HEK293 (cell line): ENCODE results near the gene STRN3.

ENCODE experiments used
- CTCF ChIA-PET: fragments of 350-600 bp; formaldehyde crosslinking; extraction: SDS; loops from one replicate; lab custom pipeline; 2021; ENCODE audit warnings: antibody characterized with exemption; lab: Yijun Ruan, JAX
- POLR2A ChIA-PET: fragments of 300-600 bp; formaldehyde crosslinking; extraction: SDS; loops from one replicate; lab custom pipeline; 2020; ENCODE audit warnings: antibody characterized with exemption, inconsistent platforms; lab: Yijun Ruan, JAX
- H3K27ac ChIP-seq: fragments of 200-500 bp; sonication (Bioruptor generic); 2 replicates; pipeline ENCODE4 v1.5.1; 2014; ENCODE audit warnings: low read depth, low read length, control low read depth, inconsistent platforms; ENCODE audit errors: extremely low read depth
- H3K36me3 ChIP-seq, 2 experiments: fragments of 200-500 bp in 1 of 2; sonication (Bioruptor generic) in 1 of 2; 1 replicate in 1 of 2; 2 replicates in 1 of 2; pipeline ENCODE4 v1.5.1; 2014 to 2017; ENCODE audit warnings: inconsistent platforms in 2 of 2, low read length in 2 of 2; ENCODE audit not compliant: control insufficient read depth in 2 of 2, insufficient read depth in 1 of 2
- H3K4me1 ChIP-seq: fragments of 200-500 bp; sonication (Bioruptor generic); 2 replicates; pipeline ENCODE4 v1.5.1; 2014; ENCODE audit warnings: mild to moderate bottlenecking, low read length, inconsistent platforms; ENCODE audit not compliant: control insufficient read depth, insufficient read depth
- H3K4me3 ChIP-seq: 2 replicates; pipeline ENCODE4 v1.5.1; 2011; ENCODE audit warnings: low read depth, mild to moderate bottlenecking, control low read depth, low read length, moderate library complexity
- H3K9me3 ChIP-seq: fragments of 200-500 bp; sonication (Bioruptor generic); 2 replicates; pipeline ENCODE4 v1.5.1; 2014; ENCODE audit warnings: low read depth, low read length, inconsistent platforms; ENCODE audit not compliant: control insufficient read depth, insufficient read depth
- CTCF ChIP-seq: fragments of 450-650 bp; formaldehyde crosslinking; IDR thresholded peaks from 2 replicates; pipeline ENCODE4 v1.5.1; 2016; ENCODE audit warnings: missing biosample characterization, missing genetic modification characterization
- GFI1B ChIP-seq: fragments of 450-650 bp; formaldehyde crosslinking; IDR thresholded peaks from 2 replicates; pipeline ENCODE4 v1.5.1; 2016; ENCODE audit warnings: missing biosample characterization, missing genetic modification characterization
- GLIS1 ChIP-seq: fragments of 450-650 bp; formaldehyde crosslinking; IDR thresholded peaks from 2 replicates; pipeline ENCODE4 v1.5.1; 2016; ENCODE audit warnings: missing biosample characterization, missing genetic modification characterization
- PRDM4 ChIP-seq: fragments of 450-650 bp; formaldehyde crosslinking; IDR thresholded peaks from 2 replicates; pipeline ENCODE4 v1.5.1; 2017; ENCODE audit warnings: missing biosample characterization, missing genetic modification characterization
- REPIN1 ChIP-seq: fragments of 450-650 bp; formaldehyde crosslinking; IDR thresholded peaks from 2 replicates; pipeline ENCODE4 v1.5.1; 2017; ENCODE audit warnings: missing biosample characterization, missing genetic modification characterization, low read depth
- YY1 ChIP-seq: fragments of 450-650 bp; formaldehyde crosslinking; IDR thresholded peaks from 2 replicates; pipeline ENCODE4 v1.5.1; 2018; ENCODE audit warnings: missing biosample characterization, missing genetic modification characterization
- ZBTB1 ChIP-seq: fragments of 450-650 bp; formaldehyde crosslinking; IDR thresholded peaks from 2 replicates; pipeline ENCODE4 v1.5.1; 2016; ENCODE audit warnings: missing biosample characterization, missing genetic modification characterization
- ZBTB17 ChIP-seq: fragments of 450-650 bp; formaldehyde crosslinking; IDR thresholded peaks from 2 replicates; pipeline ENCODE4 v1.5.1; 2016; ENCODE audit warnings: missing biosample characterization, missing genetic modification characterization
- ZBTB21 ChIP-seq: fragments of 450-650 bp; formaldehyde crosslinking; IDR thresholded peaks from 2 replicates; pipeline ENCODE4 v1.5.1; 2017; ENCODE audit warnings: missing biosample characterization, missing genetic modification characterization
- ZNF18 ChIP-seq: fragments of 450-650 bp; formaldehyde crosslinking; IDR thresholded peaks from 2 replicates; pipeline ENCODE4 v1.5.1; 2016; ENCODE audit warnings: missing biosample characterization, missing genetic modification characterization
- ZNF24 ChIP-seq: fragments of 450-650 bp; formaldehyde crosslinking; IDR thresholded peaks from 2 replicates; pipeline ENCODE4 v1.5.1; 2016; ENCODE audit warnings: missing biosample characterization, missing genetic modification characterization
- ZNF266 ChIP-seq: fragments of 450-650 bp; formaldehyde crosslinking; IDR thresholded peaks from 2 replicates; pipeline ENCODE4 v1.5.1; 2016; ENCODE audit warnings: missing biosample characterization, missing genetic modification characterization, low read depth
- ZNF274 ChIP-seq, 2 experiments: fragments of 200-500 bp in 1 of 2; fragments of 450-650 bp in 1 of 2; sonication (Bioruptor generic) in 1 of 2; formaldehyde crosslinking in 1 of 2; IDR thresholded peaks; 2 replicates each; pipeline versions ENCODE4 v1.5.1 to v1.6.1; 2014 to 2016; ENCODE audit warnings: borderline replicate concordance in 1 of 2, inconsistent platforms in 1 of 2, low read length in 1 of 2, missing biosample characterization in 1 of 2, missing genetic modification characterization in 1 of 2
- ZNF350 ChIP-seq: fragments of 450-650 bp; formaldehyde crosslinking; IDR thresholded peaks from 2 replicates; pipeline ENCODE4 v1.5.0; 2017; ENCODE audit warnings: missing biosample characterization, mild to moderate bottlenecking, missing genetic modification characterization
- ZNF354C ChIP-seq: fragments of 450-650 bp; formaldehyde crosslinking; IDR thresholded peaks from 2 replicates; pipeline ENCODE4 v1.5.1; 2016; ENCODE audit warnings: missing biosample characterization, missing genetic modification characterization, low read depth, borderline replicate concordance
- ZNF366 ChIP-seq: fragments of 450-650 bp; formaldehyde crosslinking; conservative IDR thresholded peaks from 2 replicates; pipeline ENCODE4 v1.5.1; 2016; ENCODE audit warnings: missing biosample characterization, missing genetic modification characterization
- ZNF404 ChIP-seq: fragments of 450-650 bp; formaldehyde crosslinking; IDR thresholded peaks from 2 replicates; pipeline ENCODE4 v1.5.1; 2017; ENCODE audit warnings: missing biosample characterization, missing genetic modification characterization
- ZNF501 ChIP-seq: fragments of 450-650 bp; formaldehyde crosslinking; IDR thresholded peaks from 2 replicates; pipeline ENCODE4 v1.5.1; 2016; ENCODE audit warnings: missing biosample characterization, missing genetic modification characterization
- ZNF529 ChIP-seq: fragments of 450-650 bp; formaldehyde crosslinking; IDR thresholded peaks from 2 replicates; pipeline ENCODE4 v1.5.1; 2017; ENCODE audit warnings: missing genetic modification characterization, missing biosample characterization; ENCODE audit not compliant: insufficient replicate concordance
- ZNF544 ChIP-seq: fragments of 450-650 bp; formaldehyde crosslinking; IDR thresholded peaks from 2 replicates; pipeline ENCODE4 v1.5.0; 2017; ENCODE audit warnings: missing biosample characterization, missing genetic modification characterization
- ZNF585B ChIP-seq: fragments of 450-650 bp; formaldehyde crosslinking; IDR thresholded peaks from 2 replicates; pipeline ENCODE4 v1.5.1; 2016; ENCODE audit warnings: missing biosample characterization, missing genetic modification characterization
- ZNF623 ChIP-seq: fragments of 450-650 bp; formaldehyde crosslinking; IDR thresholded peaks from 2 replicates; pipeline ENCODE4 v1.5.1; 2016; ENCODE audit warnings: missing biosample characterization, missing genetic modification characterization
- ZNF692 ChIP-seq: fragments of 450-650 bp; formaldehyde crosslinking; IDR thresholded peaks from 2 replicates; pipeline ENCODE4 v1.5.1; 2016; ENCODE audit warnings: missing biosample characterization, missing genetic modification characterization
- ZNF776 ChIP-seq: fragments of 450-650 bp; formaldehyde crosslinking; IDR thresholded peaks from 2 replicates; pipeline ENCODE4 v1.5.0; 2017; ENCODE audit warnings: missing biosample characterization, missing genetic modification characterization, borderline replicate concordance

The STRN3 gene

GRCh38 chr14:30861200-30861599 is 165.0 kb downstream of the STRN3 start:
- no peak for TF ChIP-seq ZBTB17 (tag by site-specific recombination)
- TF ChIP-seq ZNF274 (IDR thresholded peaks at IDR 0.05; ENCODE audit: low read length), result no peak
- peak; percentile 41; the same call in 1 of the 2 replicates for TF ChIP-seq ZNF274 (tag by site-specific recombination; IDR thresholded peaks at IDR 0.05; ENCODE audit: borderline replicate concordance)
- H3K36me3 ChIP-seq, result no peaks in the 10 kb centered on the region
- CTCF ChIA-PET, result interaction anchor here (0.6 kb wide), 1 partner anchor 27 kb away, joined by 6 read pairs; no protein-coding TSS in a partner anchor
- no peaks in the 10 kb centered on the region for H3K4me1 ChIP-seq
- no peak overlapping the region for H3K27ac ChIP-seq
- H3K9me3 ChIP-seq, result no peaks in the 10 kb centered on the region
- POLR2A ChIA-PET, result no interaction called here
- H3K4me3 ChIP-seq, result no peak overlapping the region

- CTCF ChIA-PET, result no interaction called here
Observed at GRCh38 chr14:30855345-30856037, 170.7 kb downstream of the STRN3 start.

GRCh38 chr14:30854492-30854891 is 171.7 kb downstream of the STRN3 start:
- ChIA-PET CTCF (no interaction called here), POLR2A (interaction anchor here (0.5 to 0.7 kb wide), 2 partner anchors 19 to 605 kb away, joined by 3 to 4 read pairs; no protein-coding TSS in a partner anchor)
- Histone ChIP-seq H3K9me3 (no peaks in the 10 kb centered on the region), H3K4me1 (no peaks in the 10 kb centered on the region), H3K27ac (no peak overlapping the region), H3K36me3 (no peaks in the 10 kb centered on the region), H3K4me3 (no peak overlapping the region)
- TF ChIP-seq ZNF776 (tag by site-specific recombination) (no peak), CTCF (no peak), ZBTB1 (no peak), ZNF544 (no peak), GLIS1 (no peak), PRDM4 (tag by site-specific recombination) (no peak)

More at GRCh38 chr14:30855345-30856037, 170.7 kb downstream of the STRN3 start:
- no peak overlapping the region for H3K4me3 ChIP-seq
- H3K27ac ChIP-seq, result no peak overlapping the region
- POLR2A ChIA-PET, result no interaction called here
- no peaks in the 10 kb centered on the region for H3K9me3 ChIP-seq
- H3K4me1 ChIP-seq, result no peaks in the 10 kb centered on the region
- no peaks in the 10 kb centered on the region for H3K36me3 ChIP-seq
- TF ChIP-seq YY1 (tag by site-specific recombination) (no peak), ZNF529 (tag by site-specific recombination) (no peak), ZNF692 (tag by site-specific recombination) (no peak), ZNF501 (tag by site-specific recombination) (no peak), ZNF623 (tag by site-specific recombination) (no peak), REPIN1 (tag by site-specific recombination) (no peak), GFI1B (tag by site-specific recombination) (no peak), ZNF18 (tag by site-specific recombination) (no peak), ZNF366 (tag by site-specific recombination) (no peak), ZBTB1 (no peak), ZNF585B (no peak), ZNF404 (tag by site-specific recombination) (no peak), ZBTB21 (tag by site-specific recombination) (no peak), ZNF354C (tag by site-specific recombination) (no peak), ZNF350 (tag by site-specific recombination) (no peak), ZNF266 (tag by site-specific recombination) (no peak), ZNF24 (tag by site-specific recombination) (no peak)
